ENCODE results near the gene SLC26A4. TPM values are rescaled to one million over a fixed set of nuclear protein-coding genes. Genes with fewer than 3 reads are reported as not detected.

Gene SLC26A4
- total and polyA plus RNA-seq, 10 of the 15 experiments (the other 5 are each of a cell fraction or from before 2014, with no cell fraction given), result 0.01 to 0.18 (median 0.08) TPM; not detected in 5

- no peaks in the 10 kb centered on the region for H3K4me1 ChIP-seq (ENCODE audit: control insufficient read depth, insufficient read depth, low read length)
- H4K20me1 ChIP-seq (ENCODE audit: control insufficient read depth, insufficient read depth), result no peaks in the 10 kb centered on the region
- H3K27me3 ChIP-seq (replicated peaks in 1 of 2; ENCODE audit: control insufficient read depth in 2 of 2, insufficient read depth in 2 of 2, low read length in 1 of 2), result no peaks in the 10 kb centered on the region; a peak in 1 of 4 replicates
- no peak for TF ChIP-seq DPF2 (IDR thresholded peaks at IDR 0.05)
- no peak for TF ChIP-seq IRF5 (IDR thresholded peaks at IDR 0.05; ENCODE audit: borderline replicate concordance)
- no peak for TF ChIP-seq SMARCA5 (IDR thresholded peaks at IDR 0.05)
- TF ChIP-seq CTCF (IDR thresholded peaks at IDR 0.05 in 2 of 3, conservative IDR thresholded peaks at IDR 0.05 in 1 of 3; ENCODE audit: control insufficient read depth in 2 of 3, extremely low read depth in 1 of 3, insufficient read depth in 1 of 3, low read depth in 3 of 3, low read length in 3 of 3), result no peak
- no peak for TF ChIP-seq CBFB (IDR thresholded peaks at IDR 0.05; ENCODE audit: low read depth)
- no peak for TF ChIP-seq E2F4 (IDR thresholded peaks at IDR 0.05; ENCODE audit: low read depth, low read length)
- TF ChIP-seq EP300 (IDR thresholded peaks at IDR 0.05; ENCODE audit: borderline replicate concordance in 1 of 2, control insufficient read depth in 1 of 2, low read depth in 2 of 2, low read length in 2 of 2), result no peak
- no peak for TF ChIP-seq CHD4 (IDR thresholded peaks at IDR 0.05)
- TF ChIP-seq SKIL (IDR thresholded peaks at IDR 0.05; ENCODE audit: low read depth, poor library complexity, severe bottlenecking), result no peak
- TF ChIP-seq BACH1 (IDR thresholded peaks at IDR 0.05; ENCODE audit: borderline replicate concordance), result no peak
- no peak for TF ChIP-seq POLR2AphosphoS2 (IDR thresholded peaks at IDR 0.05; ENCODE audit: low read depth, low read length)
- no peak for TF ChIP-seq MEF2A (IDR thresholded peaks at IDR 0.05; ENCODE audit: insufficient read depth, low read depth, low read length)
- TF ChIP-seq TAF1 (IDR thresholded peaks at IDR 0.05; ENCODE audit: borderline replicate concordance, low read depth, low read length), result no peak
- TF ChIP-seq HDAC2 (IDR thresholded peaks at IDR 0.05), result no peak
- ChIA-PET RAD21 (ENCODE audit: unreplicated experiment) (no interaction called here), CTCF (interaction anchor here (1.1 kb wide), 1 partner anchor 19 kb away, joined by 3 read pairs; no protein-coding TSS in a partner anchor), SMC1A (ENCODE audit: uncharacterized antibody, unreplicated experiment) (no interaction called here), POLR2A (no interaction called here)
- in situ Hi-C loops (cut with MboI) (no loop called here), intact Hi-C loops (cut with micrococcal nuclease; ENCODE audit: unreplicated experiment) (no loop called here)
- DNase-seq (ENCODE audit: low read depth, low spot score), result no peak
- BruUV-seq (replicated peaks), result no TSS peak
- no peak overlapping the region for H3K9ac ChIP-seq (ENCODE audit: control insufficient read depth, insufficient read depth, low read length)
- no peak overlapping the region for H3K4me3 ChIP-seq
- no peak overlapping the region for H2AFZ ChIP-seq (ENCODE audit: control insufficient read depth, low read depth, low read length)
- H3K4me2 ChIP-seq (ENCODE audit: control insufficient read depth, insufficient read depth), result no peak overlapping the region
- FAIRE-seq, result no peak
- ATAC-seq, result no peak
- no peak overlapping the region for H3K27ac ChIP-seq (ENCODE audit: control insufficient read depth, insufficient read depth)
- no peaks in the 10 kb centered on the region for H3K9me3 ChIP-seq (replicated peaks; ENCODE audit: control insufficient read depth, insufficient read depth, low read length)
- 62% methylated on average over 2 of the region's 2 CpGs for WGBS (ENCODE audit: insufficient coverage, insufficient replicate concordance, low lambda C conversion rate, missing lambda C conversion rate)
- H3K79me2 ChIP-seq (ENCODE audit: control insufficient read depth, insufficient read depth, low read length), result no peaks in the 10 kb centered on the region
- no peaks in the 10 kb centered on the region for H3K36me3 ChIP-seq (ENCODE audit: control insufficient read depth in 2 of 2, insufficient read depth in 2 of 2, low read length in 1 of 2)
Measured at GRCh38 chr7:107708956-107709355, 48.3 kb downstream of the SLC26A4 start.
